Measurements from ENCODE around the gene TMEM151A.

DNA sequence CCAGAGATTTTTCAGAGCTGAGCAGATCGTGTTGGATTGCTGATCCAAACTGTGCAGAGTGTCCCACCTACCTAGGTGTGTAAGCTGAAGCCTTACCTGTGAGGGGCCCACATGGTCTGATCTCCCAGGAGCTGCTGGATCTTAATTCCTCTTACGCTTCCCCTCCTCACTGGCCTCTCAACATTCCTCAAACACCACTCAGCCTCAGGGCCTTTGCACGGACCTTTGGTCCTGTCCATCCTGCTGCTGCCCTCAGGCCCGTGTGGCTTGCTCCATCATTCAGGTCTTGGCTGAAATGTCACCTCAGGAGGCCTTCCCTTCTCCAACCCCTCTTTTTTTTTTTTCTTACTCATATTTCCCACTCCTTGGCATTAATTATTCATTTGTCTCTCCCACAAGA is 44.4 kb upstream of the TMEM151A start:
- TF ChIP-seq, protein P1, sequence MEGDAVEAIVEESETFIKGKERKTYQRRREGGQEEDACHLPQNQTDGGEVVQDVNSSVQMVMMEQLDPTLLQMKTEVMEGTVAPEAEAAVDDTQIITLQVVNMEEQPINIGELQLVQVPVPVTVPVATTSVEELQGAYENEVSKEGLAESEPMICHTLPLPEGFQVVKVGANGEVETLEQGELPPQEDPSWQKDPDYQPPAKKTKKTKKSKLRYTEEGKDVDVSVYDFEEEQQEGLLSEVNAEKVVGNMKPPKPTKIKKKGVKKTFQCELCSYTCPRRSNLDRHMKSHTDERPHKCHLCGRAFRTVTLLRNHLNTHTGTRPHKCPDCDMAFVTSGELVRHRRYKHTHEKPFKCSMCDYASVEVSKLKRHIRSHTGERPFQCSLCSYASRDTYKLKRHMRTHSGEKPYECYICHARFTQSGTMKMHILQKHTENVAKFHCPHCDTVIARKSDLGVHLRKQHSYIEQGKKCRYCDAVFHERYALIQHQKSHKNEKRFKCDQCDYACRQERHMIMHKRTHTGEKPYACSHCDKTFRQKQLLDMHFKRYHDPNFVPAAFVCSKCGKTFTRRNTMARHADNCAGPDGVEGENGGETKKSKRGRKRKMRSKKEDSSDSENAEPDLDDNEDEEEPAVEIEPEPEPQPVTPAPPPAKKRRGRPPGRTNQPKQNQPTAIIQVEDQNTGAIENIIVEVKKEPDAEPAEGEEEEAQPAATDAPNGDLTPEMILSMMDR (IDR thresholded peaks at IDR 0.05; ENCODE audit: low read depth, low read length, missing input control): no peak
- TF ChIP-seq, protein P2, sequence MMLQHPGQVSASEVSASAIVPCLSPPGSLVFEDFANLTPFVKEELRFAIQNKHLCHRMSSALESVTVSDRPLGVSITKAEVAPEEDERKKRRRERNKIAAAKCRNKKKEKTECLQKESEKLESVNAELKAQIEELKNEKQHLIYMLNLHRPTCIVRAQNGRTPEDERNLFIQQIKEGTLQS (IDR thresholded peaks at IDR 0.05): no peak
- TF ChIP-seq YY1 (IDR thresholded peaks at IDR 0.05): no peak
- TF ChIP-seq GABPA (IDR thresholded peaks at IDR 0.05 in 1 of 2, conservative IDR thresholded peaks at IDR 0.05 in 1 of 2): no peak
- TF ChIP-seq RAD21 (IDR thresholded peaks at IDR 0.05): no peak
- TF ChIP-seq, protein P3, sequence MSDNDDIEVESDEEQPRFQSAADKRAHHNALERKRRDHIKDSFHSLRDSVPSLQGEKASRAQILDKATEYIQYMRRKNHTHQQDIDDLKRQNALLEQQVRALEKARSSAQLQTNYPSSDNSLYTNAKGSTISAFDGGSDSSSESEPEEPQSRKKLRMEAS (IDR thresholded peaks at IDR 0.05): no peak
- TF ChIP-seq EGR1 (IDR thresholded peaks at IDR 0.05; ENCODE audit: low read depth in 2 of 2): no peak
- TF ChIP-seq, protein P4, sequence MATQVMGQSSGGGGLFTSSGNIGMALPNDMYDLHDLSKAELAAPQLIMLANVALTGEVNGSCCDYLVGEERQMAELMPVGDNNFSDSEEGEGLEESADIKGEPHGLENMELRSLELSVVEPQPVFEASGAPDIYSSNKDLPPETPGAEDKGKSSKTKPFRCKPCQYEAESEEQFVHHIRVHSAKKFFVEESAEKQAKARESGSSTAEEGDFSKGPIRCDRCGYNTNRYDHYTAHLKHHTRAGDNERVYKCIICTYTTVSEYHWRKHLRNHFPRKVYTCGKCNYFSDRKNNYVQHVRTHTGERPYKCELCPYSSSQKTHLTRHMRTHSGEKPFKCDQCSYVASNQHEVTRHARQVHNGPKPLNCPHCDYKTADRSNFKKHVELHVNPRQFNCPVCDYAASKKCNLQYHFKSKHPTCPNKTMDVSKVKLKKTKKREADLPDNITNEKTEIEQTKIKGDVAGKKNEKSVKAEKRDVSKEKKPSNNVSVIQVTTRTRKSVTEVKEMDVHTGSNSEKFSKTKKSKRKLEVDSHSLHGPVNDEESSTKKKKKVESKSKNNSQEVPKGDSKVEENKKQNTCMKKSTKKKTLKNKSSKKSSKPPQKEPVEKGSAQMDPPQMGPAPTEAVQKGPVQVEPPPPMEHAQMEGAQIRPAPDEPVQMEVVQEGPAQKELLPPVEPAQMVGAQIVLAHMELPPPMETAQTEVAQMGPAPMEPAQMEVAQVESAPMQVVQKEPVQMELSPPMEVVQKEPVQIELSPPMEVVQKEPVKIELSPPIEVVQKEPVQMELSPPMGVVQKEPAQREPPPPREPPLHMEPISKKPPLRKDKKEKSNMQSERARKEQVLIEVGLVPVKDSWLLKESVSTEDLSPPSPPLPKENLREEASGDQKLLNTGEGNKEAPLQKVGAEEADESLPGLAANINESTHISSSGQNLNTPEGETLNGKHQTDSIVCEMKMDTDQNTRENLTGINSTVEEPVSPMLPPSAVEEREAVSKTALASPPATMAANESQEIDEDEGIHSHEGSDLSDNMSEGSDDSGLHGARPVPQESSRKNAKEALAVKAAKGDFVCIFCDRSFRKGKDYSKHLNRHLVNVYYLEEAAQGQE (IDR thresholded peaks at IDR 0.05): no peak
- no peak for TF ChIP-seq FOXA1 (IDR thresholded peaks at IDR 0.05)
- TF ChIP-seq NR2F2 (IDR thresholded peaks at IDR 0.05): no peak
- no peak for TF ChIP-seq SP1 (IDR thresholded peaks at IDR 0.05)
- TF ChIP-seq TAF1 (conservative IDR thresholded peaks at IDR 0.05): no peak

Data from liver (tissue), 3 donors.